PC-9 (cell line): ENCODE data around the gene FBXO47.

Source experiments
- CTCF ChIP-seq: fragments of 200-600 bp; sonication (generic); conservative IDR thresholded peaks from 2 replicates; pipeline ENCODE4 v1.6.1; 2017; ENCODE audit warnings: mixed run types, antibody characterized with exemption, mild to moderate bottlenecking, moderate library complexity
- EZH2 ChIP-seq: fragments of 200-600 bp; sonication (generic); IDR thresholded peaks from 2 replicates; pipeline ENCODE4 v1.8.0; 2017; ENCODE audit warnings: antibody characterized with exemption, low read depth

- TF ChIP-seq CTCF (no peak), EZH2 (no peak)
These were observed 47.7 kb downstream of the FBXO47 start for GRCh38 chr17:38919316-38920078.
